AG09319 (cell line): ENCODE results near the gene SRRM4.
A peak's percentile ranks its signal among the peaks of the same experiment; 100 is the strongest.

ENCODE experiments used
- DNase-seq: peaks from one replicate; pipeline ENCODE4 v3.0.0-alpha.2; 2010; ENCODE audit warnings: low read depth; ENCODE audit errors: extremely low read depth
- CTCF ChIP-seq: IDR thresholded peaks from 2 replicates; pipeline ENCODE4 v1.5.1; 2011; ENCODE audit warnings: low read depth, mild to moderate bottlenecking, inconsistent platforms, low read length, moderate library complexity

The SRRM4 gene

DNA sequence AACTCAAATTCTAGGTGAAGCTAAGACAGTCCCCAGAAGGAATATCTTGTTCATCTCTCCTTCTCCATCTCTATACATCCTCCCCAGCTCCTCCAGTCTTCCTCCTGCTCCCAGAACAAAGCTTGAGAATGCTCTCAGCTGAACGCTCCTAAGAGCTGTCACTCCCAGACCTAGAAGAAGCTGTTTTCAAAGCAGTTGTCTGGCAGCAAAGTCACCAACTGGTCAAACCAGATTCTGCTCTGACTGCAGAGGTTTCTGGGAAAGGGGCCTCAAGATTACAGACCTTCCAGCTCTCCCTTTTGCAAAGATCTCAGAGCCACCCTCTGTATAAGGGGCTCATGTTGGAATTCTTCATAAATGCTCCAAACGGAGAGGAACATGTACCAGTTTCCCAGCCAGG is 187.8 kb downstream of the SRRM4 start:
- no peak for DNase-seq
- no peak for TF ChIP-seq CTCF

GRCh38 chr12:119171291-119171690 is 189.9 kb downstream of the SRRM4 start:
- DNase-seq: no peak
- TF ChIP-seq CTCF: no peak

DNA sequence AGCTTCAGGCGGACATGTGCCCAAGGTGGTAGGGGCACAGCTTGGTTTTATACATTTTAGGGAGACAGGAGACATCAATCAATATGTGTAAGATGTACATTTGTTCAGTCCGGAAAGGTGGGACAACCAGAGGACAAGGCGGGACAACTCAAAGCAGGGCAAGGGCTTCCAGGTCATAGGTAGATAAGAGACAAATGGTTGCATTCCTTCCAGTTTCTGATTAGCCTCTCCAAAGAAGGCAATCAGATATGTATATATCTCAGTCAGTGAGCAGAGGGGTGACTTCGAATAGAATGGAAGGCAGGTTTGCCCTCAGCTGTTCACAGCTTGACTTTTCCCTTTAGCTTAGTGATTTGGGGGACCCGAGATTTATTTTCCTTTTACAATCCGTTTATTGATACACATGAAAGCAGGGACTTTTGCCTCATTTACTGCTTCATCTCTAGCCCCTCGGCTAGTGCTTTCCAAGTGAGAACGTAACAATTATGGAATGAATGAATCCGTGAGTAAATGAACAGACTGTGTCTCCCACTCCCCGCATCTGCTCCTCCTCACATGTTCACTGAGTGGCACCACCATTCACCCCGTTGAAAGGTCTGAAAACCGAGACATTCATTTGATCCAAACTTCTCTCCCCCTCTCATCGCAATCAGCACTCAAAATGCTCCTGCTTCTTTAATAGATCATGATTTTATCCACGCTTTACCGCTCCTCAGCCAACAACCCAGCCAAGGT is 190.5 kb downstream of the SRRM4 start:
- TF ChIP-seq CTCF: no peak
- no peak for DNase-seq

DNA sequence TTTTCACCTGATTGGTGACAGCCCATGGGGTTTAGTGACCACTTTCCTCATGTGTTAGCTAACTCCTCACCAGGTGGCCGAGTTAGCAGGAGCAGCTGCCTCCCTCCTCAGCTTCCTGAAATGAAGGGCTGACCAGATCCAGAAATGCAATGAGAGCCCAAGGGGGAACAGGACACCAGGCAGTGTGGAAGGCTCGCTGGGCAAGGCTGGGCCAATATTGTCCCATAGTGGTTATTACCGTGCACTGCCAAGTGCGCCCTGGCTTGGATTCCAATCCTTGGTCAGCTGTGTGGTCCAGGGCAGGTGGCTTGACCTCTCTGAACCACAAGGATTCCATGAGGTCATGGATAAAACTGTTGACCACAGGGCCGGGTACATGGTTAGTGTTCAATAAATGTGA is 193.7 kb downstream of the SRRM4 start:
- TF ChIP-seq CTCF: no peak
- DNase-seq: no peak

- DNase-seq: peak; percentile 72
These were observed 195.1 kb downstream of the SRRM4 start for GRCh38 chr12:119176267-119177055.

GRCh38 chr12:119177056-119177325 is 195.7 kb downstream of the SRRM4 start:
- no peak for DNase-seq
- no peak for TF ChIP-seq CTCF

More at GRCh38 chr12:119176267-119177055, 195.1 kb downstream of the SRRM4 start:
- no peak for TF ChIP-seq CTCF

GRCh38 chr12:119177724-119178380 is 196.5 kb downstream of the SRRM4 start:
- no peak for TF ChIP-seq CTCF
- no peak for DNase-seq
